ENCODE measurements around the gene TRAPPC4. TPM values are rescaled to one million over a fixed set of nuclear protein-coding genes. Genes with fewer than 3 reads are reported as not detected.
A peak's percentile ranks its signal among the peaks of the same experiment; 100 is the strongest.
"Not testable (repeated sequence)": the region's sequence is repeated elsewhere in the genome, so short reads cannot be mapped to it uniquely, and the experiment has no call there.

Gene TRAPPC4
- total and polyA plus RNA-seq, 3 donors from 2014 or later = 81.4 to 116 (median 108) TPM

DNA sequence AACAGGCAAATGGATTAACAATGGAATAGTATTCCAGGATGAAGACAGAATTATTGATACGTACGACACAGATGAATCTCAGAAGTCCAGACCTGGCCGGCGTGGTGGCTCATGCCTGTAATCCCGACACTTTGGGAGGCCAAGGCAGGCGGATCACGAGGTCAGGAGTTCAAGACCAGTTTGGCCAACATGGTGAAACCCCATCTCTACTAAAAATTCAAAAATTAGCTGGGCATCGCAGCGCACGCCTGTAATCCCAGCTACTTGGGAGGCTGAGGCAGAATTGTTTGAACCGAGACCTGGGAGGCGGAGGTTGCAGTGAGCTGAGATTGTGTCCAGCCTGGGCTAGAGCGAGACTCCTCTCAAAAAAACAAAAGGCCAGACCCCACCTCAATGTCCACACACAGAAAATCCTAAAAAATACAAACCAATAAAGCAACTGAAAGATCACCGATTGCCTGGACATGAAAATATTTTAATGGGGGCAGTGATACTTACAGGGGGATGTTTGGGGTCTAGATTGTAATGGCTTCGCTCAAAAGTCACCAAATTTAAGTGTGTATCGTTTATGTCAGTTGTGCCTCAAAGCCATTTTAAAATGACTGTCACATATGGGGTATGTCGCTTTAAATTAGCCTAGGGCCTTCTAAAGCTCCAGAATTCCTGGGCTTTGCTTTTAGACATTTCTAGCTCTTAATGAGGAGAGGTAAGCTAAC is 4.2 kb upstream of the TRAPPC4 start:
- DNase-seq = no peak
- H3K27ac ChIP-seq = no peak overlapping the region
- no peak overlapping the region for H3K4me3 ChIP-seq
- intact Hi-C loops (cut with DNase I; ENCODE audit: low total_unique reads) = no loop called here
- H3K9me3 ChIP-seq = no peaks in the 10 kb centered on the region
- no peaks in the 10 kb centered on the region for H3K36me3 ChIP-seq (ENCODE audit: low read depth, missing control alignments)
- WGBS, 2 donors = 91 to 95% methylated on average over 17 of the region's 17 CpGs
- H3K27me3 ChIP-seq = no peaks in the 10 kb centered on the region
- no peak for TF ChIP-seq POLR2A (IDR thresholded peaks at IDR 0.05)
- TF ChIP-seq, protein P1, sequence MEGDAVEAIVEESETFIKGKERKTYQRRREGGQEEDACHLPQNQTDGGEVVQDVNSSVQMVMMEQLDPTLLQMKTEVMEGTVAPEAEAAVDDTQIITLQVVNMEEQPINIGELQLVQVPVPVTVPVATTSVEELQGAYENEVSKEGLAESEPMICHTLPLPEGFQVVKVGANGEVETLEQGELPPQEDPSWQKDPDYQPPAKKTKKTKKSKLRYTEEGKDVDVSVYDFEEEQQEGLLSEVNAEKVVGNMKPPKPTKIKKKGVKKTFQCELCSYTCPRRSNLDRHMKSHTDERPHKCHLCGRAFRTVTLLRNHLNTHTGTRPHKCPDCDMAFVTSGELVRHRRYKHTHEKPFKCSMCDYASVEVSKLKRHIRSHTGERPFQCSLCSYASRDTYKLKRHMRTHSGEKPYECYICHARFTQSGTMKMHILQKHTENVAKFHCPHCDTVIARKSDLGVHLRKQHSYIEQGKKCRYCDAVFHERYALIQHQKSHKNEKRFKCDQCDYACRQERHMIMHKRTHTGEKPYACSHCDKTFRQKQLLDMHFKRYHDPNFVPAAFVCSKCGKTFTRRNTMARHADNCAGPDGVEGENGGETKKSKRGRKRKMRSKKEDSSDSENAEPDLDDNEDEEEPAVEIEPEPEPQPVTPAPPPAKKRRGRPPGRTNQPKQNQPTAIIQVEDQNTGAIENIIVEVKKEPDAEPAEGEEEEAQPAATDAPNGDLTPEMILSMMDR (IDR thresholded peaks at IDR 0.05) = no peak
- H3K4me1 ChIP-seq = peaks cover 5% of the 10 kb centered on the region

DNA sequence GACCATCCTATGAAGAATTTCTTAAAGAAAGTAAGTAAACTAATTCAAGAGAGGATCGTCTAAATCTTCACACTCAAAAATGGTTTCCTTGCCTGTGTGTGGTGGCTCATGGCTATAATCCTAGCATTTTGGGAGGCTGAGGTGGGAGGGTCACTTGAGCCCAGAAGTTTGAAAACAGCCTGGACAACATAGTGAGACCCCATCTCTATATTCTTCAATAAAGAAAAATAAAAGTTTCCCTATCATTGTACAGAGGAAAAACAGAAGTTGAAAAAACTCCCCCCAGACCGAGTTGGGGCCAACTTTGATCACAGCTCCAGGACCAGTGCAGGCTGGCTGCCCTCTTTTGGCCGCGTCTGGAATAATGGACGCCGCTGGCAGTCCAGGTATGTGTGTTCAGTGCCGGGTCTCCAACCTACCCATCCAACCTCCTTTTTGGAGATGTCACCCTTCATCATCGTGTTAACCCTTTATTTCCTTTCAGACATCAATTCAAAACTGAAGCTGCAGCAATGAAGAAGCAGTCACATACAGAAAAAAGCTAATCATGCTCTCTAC is 3.4 kb upstream of the TRAPPC4 start:
- TF ChIP-seq, protein P1 (IDR thresholded peaks at IDR 0.05) = no peak
- TF ChIP-seq POLR2A (IDR thresholded peaks at IDR 0.05) = no peak
- H3K27ac ChIP-seq = no peak overlapping the region
- 67 to 70% methylated on average over 8 of the region's 8 CpGs for WGBS, 2 donors
- H3K4me1 ChIP-seq = peaks cover 13% of the 10 kb centered on the region
- no peak for DNase-seq
- no peaks in the 10 kb centered on the region for H3K9me3 ChIP-seq
- H3K4me3 ChIP-seq = no peak overlapping the region
- H3K36me3 ChIP-seq (ENCODE audit: low read depth, missing control alignments) = no peaks in the 10 kb centered on the region
- intact Hi-C loops (cut with DNase I; ENCODE audit: low total_unique reads) = no loop called here
- H3K27me3 ChIP-seq = no peaks in the 10 kb centered on the region

DNA sequence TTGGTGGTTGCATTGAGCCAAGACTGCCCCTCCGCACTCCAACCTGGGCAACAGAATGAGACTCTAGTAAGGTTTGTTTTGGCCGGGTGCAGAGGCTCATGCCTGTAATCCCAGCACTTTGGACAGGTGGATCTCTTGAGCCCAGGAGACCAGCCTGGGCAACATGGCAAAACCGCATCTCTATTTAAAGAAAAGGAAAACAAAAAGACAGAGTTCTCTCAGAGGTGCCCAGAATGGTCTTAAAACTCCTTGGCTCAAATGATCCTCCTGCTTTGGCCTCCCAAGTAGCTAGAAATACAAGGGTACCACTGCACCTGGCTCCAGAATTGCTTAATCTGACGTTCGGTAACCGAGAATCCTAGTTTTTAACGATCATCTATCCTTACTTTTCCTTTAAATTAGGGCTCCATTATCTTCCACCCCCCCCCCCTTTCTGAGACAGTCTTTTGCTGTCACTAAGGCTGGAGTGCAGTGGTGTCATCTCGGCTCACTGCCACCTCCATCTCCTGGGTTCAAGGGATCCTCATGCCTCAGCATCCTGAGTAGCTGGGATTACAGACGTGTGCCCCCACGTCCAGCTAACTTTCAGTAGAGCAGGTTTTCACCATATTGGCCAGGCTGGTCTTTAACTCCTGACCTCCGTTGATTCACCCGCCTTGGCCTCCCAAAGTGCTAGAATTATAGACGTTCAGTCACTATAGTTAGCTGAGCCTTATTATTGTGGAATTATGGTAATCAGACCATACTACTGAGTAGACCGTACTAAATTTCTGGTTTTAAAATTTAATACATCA is 2.2 kb upstream of the TRAPPC4 start:
- H3K27ac ChIP-seq = no peak overlapping the region

DNA sequence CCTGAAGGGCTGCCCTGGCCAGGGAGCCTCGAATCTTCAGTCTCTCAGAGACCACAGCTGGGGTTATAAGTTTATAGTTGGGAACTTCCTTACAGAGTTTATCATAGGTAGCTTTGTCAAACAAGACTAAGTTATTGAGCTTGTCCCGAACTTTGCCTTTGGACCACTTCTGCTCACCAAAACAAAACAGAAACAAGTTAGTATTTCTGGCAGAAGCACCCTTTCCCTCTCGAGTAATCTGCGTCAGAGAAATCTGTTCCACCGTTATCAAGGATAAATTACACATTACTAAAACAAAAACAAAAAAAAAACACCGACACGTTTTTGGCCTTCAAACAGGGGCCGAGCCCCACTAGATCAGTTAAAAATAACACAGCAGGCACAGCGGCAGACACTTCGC is 1.2 kb upstream of the TRAPPC4 start:
- intact Hi-C loops (cut with DNase I; ENCODE audit: low total_unique reads); H3K36me3 ChIP-seq (ENCODE audit: low read depth, missing control alignments); DNase-seq; H3K27me3 ChIP-seq; H3K9me3 ChIP-seq: not testable (repeated sequence)
- WGBS, 2 donors = 2 to 3% methylated on average over 10 of the region's 10 CpGs
- Histone ChIP-seq H3K4me1 (peaks cover 15% of the 10 kb centered on the region), H3K4me3 (peak overlapping the region; percentile 81 to 88), H3K27ac (peak overlapping the region; percentile 76 to 83)

More for the DNA sequence above, 2.2 kb upstream of the TRAPPC4 start:
- no peaks in the 10 kb centered on the region for H3K9me3 ChIP-seq
- DNase-seq = no peak
- H3K4me3 ChIP-seq = no peak overlapping the region
- 47 to 58% methylated on average over 14 of the region's 14 CpGs for WGBS, 2 donors
- no peaks in the 10 kb centered on the region for H3K27me3 ChIP-seq
- intact Hi-C loops (cut with DNase I; ENCODE audit: low total_unique reads) = no loop called here
- H3K36me3 ChIP-seq (ENCODE audit: low read depth, missing control alignments) = no peaks in the 10 kb centered on the region
- no peak for TF ChIP-seq POLR2A (IDR thresholded peaks at IDR 0.05)
- TF ChIP-seq, protein P1 (IDR thresholded peaks at IDR 0.05) = no peak
- H3K4me1 ChIP-seq = peaks cover 15% of the 10 kb centered on the region

DNA sequence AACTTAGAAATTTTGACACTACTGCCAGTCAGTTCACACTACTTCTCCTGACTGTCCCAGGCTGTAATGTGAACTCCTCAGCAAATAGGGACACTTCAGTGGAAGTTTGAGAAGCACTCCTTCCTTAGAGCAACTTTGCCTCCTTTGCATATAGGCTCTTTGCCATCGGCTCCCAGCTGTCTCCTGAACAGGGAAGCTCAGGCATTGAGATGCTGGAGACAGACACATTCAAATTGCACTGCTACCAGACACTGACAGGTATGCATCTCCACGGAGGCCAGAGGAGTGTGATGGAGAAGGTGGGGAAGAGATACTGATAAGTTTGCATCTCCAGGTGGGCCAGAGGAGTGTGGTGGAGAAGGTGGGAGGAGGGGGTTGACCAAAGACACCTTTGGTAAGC is 1.4 kb downstream of the TRAPPC4 start:
- intact Hi-C loops (cut with DNase I; ENCODE audit: low total_unique reads) = no loop called here
- WGBS, 2 donors = 13 to 42% methylated on average over 2 of the region's 2 CpGs
- no peaks in the 10 kb centered on the region for H3K36me3 ChIP-seq (ENCODE audit: low read depth, missing control alignments)
- DNase-seq = no peak
- H3K9me3 ChIP-seq = no peaks in the 10 kb centered on the region
- no peak for TF ChIP-seq POLR2A (IDR thresholded peaks at IDR 0.05)
- TF ChIP-seq, protein P1 (IDR thresholded peaks at IDR 0.05) = no peak
- no peak overlapping the region for H3K4me3 ChIP-seq
- H3K27ac ChIP-seq = peak overlapping the region in 1 of 2 donors; percentile 76
- H3K27me3 ChIP-seq = no peaks in the 10 kb centered on the region
- H3K4me1 ChIP-seq = peaks cover 15% of the 10 kb centered on the region

Data from testis (tissue), 3 donors.